NT2/D1 (cell line): ENCODE measurements around the gene ALOX5AP.

ENCODE experiments used
- SUZ12 ChIP-seq: IDR thresholded peaks from 2 replicates; pipeline ENCODE4 v1.6.1; 2011; ENCODE audit not compliant: insufficient read length, insufficient read depth; ENCODE audit errors: extremely low read depth
- YY1 ChIP-seq: IDR thresholded peaks from 2 replicates; pipeline ENCODE4 v1.6.1; 2011; ENCODE audit not compliant: insufficient read length, insufficient read depth
- ZNF274 ChIP-seq: IDR thresholded peaks from 2 replicates; pipeline ENCODE4 v1.6.1; 2011; ENCODE audit warnings: mild to moderate bottlenecking, low read depth, low read length

GRCh38 chr13:30702006-30702405 lies 33.3 kb upstream of the ALOX5AP start:
- no peak for TF ChIP-seq SUZ12
- no peak for TF ChIP-seq ZNF274
- no peak for TF ChIP-seq YY1
